ENCODE results near the gene MB. TPM values are rescaled to one million over a fixed set of nuclear protein-coding genes. Genes with fewer than 3 reads are reported as not detected.

Gene MB
- total and polyA plus RNA-seq, 2 donors from 2014 or later: 0.84 TPM; not detected in 1

DNA sequence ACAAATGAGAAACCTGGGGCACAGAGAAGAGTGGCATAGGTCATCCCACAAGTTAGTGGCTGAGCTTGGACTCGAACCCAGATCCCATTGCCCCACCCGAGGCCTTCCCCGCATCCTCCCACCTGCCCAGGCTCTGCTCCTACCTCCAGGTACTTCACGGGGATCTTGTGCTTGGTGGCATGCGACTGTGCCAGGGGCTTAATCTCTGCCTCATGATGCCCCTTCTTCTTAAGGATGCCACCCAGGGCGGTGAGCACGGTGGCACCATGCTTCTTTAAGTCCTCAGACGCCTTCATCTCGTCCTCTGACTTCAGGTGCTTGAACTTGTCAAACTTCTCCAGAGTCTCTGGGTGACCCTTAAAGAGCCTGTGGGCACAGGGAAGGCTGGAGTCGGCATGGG lies 6.4 kb downstream of the MB start:
- Histone ChIP-seq H3K4me3 (ENCODE audit: low read length in 3 of 3) (no peak overlapping the region), H3K27me3 (ENCODE audit: control insufficient read depth, insufficient read depth, low read length) (no peaks in the 10 kb centered on the region), H3K27ac (ENCODE audit: low read depth in 2 of 2, low read length in 2 of 2) (no peak overlapping the region), H3K36me3 (ENCODE audit: control insufficient read depth in 2 of 3, insufficient read depth in 3 of 3, low read length in 3 of 3) (no peaks in the 10 kb centered on the region), H3K9me3 (ENCODE audit: control insufficient read depth in 2 of 3, insufficient read depth in 1 of 3, low read length in 3 of 3) (no peaks in the 10 kb centered on the region), H3K9ac (ENCODE audit: low read length in 3 of 3) (no peak overlapping the region), H3K4me1 (ENCODE audit: control insufficient read depth in 2 of 3, insufficient read depth in 2 of 3, low read depth in 1 of 3, low read length in 3 of 3) (no peaks in the 10 kb centered on the region)
- intact Hi-C loops (cut with DNase I): no loop called here
- DNase-seq: peak in 1 of 5 donors; percentile 8
- no peak for TF ChIP-seq CTCF (IDR thresholded peaks at IDR 0.05; ENCODE audit: borderline replicate concordance, extremely low read depth, insufficient read depth)
- no peak for FAIRE-seq

DNA sequence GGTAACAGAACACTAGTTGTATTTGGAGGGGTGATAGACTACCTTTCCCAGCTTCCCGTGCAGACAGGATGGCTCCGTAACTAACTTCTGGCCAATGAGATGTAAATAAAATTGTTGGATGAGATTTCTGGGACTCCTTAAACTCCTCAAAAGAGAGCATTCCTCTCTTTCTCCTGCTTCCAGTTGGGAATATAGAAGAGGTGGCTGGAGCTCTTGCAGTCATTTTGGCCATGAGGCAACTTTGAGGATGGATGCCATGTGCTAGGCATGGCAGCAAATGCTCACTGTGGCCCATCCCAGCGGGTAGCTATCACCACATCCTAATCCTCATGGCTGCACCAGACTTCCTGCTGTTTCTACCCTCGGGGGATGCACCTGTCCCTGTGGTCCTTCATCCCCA lies 7.4 kb downstream of the MB start:
- FAIRE-seq (no peak), DNase-seq (no peak)
- no peak overlapping the region for H3K4me3 ChIP-seq (ENCODE audit: low read length in 3 of 3)
- no peaks in the 10 kb centered on the region for H3K36me3 ChIP-seq (ENCODE audit: control insufficient read depth in 2 of 3, insufficient read depth in 3 of 3, low read length in 3 of 3)
- H3K4me1 ChIP-seq (ENCODE audit: control insufficient read depth in 2 of 3, insufficient read depth in 2 of 3, low read depth in 1 of 3, low read length in 3 of 3): no peaks in the 10 kb centered on the region
- no peaks in the 10 kb centered on the region for H3K27me3 ChIP-seq (ENCODE audit: control insufficient read depth, insufficient read depth, low read length)
- no peak overlapping the region for H3K9ac ChIP-seq (ENCODE audit: low read length in 3 of 3)
- intact Hi-C loops (cut with DNase I): no loop called here
- H3K9me3 ChIP-seq (ENCODE audit: control insufficient read depth in 2 of 3, insufficient read depth in 1 of 3, low read length in 3 of 3): no peaks in the 10 kb centered on the region
- TF ChIP-seq CTCF (IDR thresholded peaks at IDR 0.05; ENCODE audit: borderline replicate concordance, extremely low read depth, insufficient read depth): no peak
- no peak overlapping the region for H3K27ac ChIP-seq (ENCODE audit: low read depth in 2 of 2, low read length in 2 of 2)

GRCh38 chr22:35609261-35609660 lies 7.9 kb downstream of the MB start:
- Histone ChIP-seq H3K4me3 (ENCODE audit: low read length in 3 of 3) (no peak overlapping the region), H3K9ac (ENCODE audit: low read length in 3 of 3) (no peak overlapping the region), H3K27me3 (ENCODE audit: control insufficient read depth, insufficient read depth, low read length) (no peaks in the 10 kb centered on the region), H3K27ac (ENCODE audit: low read depth in 2 of 2, low read length in 2 of 2) (no peak overlapping the region), H3K36me3 (ENCODE audit: control insufficient read depth in 2 of 3, insufficient read depth in 3 of 3, low read length in 3 of 3) (no peaks in the 10 kb centered on the region), H3K9me3 (ENCODE audit: control insufficient read depth in 2 of 3, insufficient read depth in 1 of 3, low read length in 3 of 3) (no peaks in the 10 kb centered on the region), H3K4me1 (ENCODE audit: control insufficient read depth in 2 of 3, insufficient read depth in 2 of 3, low read depth in 1 of 3, low read length in 3 of 3) (no peaks in the 10 kb centered on the region)
- TF ChIP-seq CTCF (IDR thresholded peaks at IDR 0.05; ENCODE audit: borderline replicate concordance, extremely low read depth, insufficient read depth): no peak
- FAIRE-seq (no peak), DNase-seq (peak in 1 of 5 donors; percentile 35)
- intact Hi-C loops (cut with DNase I): no loop called here

DNA sequence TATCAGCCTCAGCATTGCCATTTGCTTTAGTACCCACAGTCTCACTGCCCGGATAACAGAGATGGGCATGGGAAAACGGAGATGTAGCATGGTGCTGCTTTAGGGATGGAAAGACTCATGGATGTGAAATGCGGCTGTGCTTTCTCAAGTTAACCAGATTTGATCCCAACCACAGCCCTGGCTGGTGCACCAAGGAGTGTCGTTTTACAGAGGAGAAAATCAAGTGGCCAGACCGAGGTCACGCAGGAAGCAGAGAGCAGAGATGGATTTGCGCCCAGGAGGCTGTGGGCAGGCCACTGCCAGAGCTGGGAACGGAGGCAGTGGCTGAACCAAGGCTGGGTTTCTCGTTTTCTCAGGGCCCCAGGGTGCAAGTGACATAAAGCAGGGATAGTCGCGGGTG lies 9.0 kb downstream of the MB start:
- no peak for FAIRE-seq
- no peaks in the 10 kb centered on the region for H3K4me1 ChIP-seq (ENCODE audit: control insufficient read depth in 2 of 3, insufficient read depth in 2 of 3, low read depth in 1 of 3, low read length in 3 of 3)
- DNase-seq: peak in 1 of 5 donors; percentile 14
- no peaks in the 10 kb centered on the region for H3K36me3 ChIP-seq (ENCODE audit: control insufficient read depth in 2 of 3, insufficient read depth in 3 of 3, low read length in 3 of 3)
- no peak for TF ChIP-seq CTCF (IDR thresholded peaks at IDR 0.05; ENCODE audit: borderline replicate concordance, extremely low read depth, insufficient read depth)
- no peaks in the 10 kb centered on the region for H3K27me3 ChIP-seq (ENCODE audit: control insufficient read depth, insufficient read depth, low read length)
- intact Hi-C loops (cut with DNase I): no loop called here
- no peak overlapping the region for H3K4me3 ChIP-seq (ENCODE audit: low read length in 3 of 3)
- H3K27ac ChIP-seq (ENCODE audit: low read depth in 2 of 2, low read length in 2 of 2): no peak overlapping the region
- H3K9ac ChIP-seq (ENCODE audit: low read length in 3 of 3): no peak overlapping the region
- no peaks in the 10 kb centered on the region for H3K9me3 ChIP-seq (ENCODE audit: control insufficient read depth in 2 of 3, insufficient read depth in 1 of 3, low read length in 3 of 3)
